Dermis blood vessel endothelial cell (primary cell): Measurements from ENCODE around the gene FAM20A. TPM values are rescaled to one million over a fixed set of nuclear protein-coding genes. Genes with fewer than 3 reads are reported as not detected.

Experiments
- DNase-seq: peaks from one replicate; pipeline ENCODE4 v3.0.0; 2010
- total RNA-seq: library from RNA; depleted of rRNA; stranded (reverse); fragments of >200 nt; gene quantifications from 2 replicates; pipeline ENCODE4 v1.2.3, GENCODE V29; 2014

Gene FAM20A
- total RNA-seq: not detected in 2 replicates

DNA sequence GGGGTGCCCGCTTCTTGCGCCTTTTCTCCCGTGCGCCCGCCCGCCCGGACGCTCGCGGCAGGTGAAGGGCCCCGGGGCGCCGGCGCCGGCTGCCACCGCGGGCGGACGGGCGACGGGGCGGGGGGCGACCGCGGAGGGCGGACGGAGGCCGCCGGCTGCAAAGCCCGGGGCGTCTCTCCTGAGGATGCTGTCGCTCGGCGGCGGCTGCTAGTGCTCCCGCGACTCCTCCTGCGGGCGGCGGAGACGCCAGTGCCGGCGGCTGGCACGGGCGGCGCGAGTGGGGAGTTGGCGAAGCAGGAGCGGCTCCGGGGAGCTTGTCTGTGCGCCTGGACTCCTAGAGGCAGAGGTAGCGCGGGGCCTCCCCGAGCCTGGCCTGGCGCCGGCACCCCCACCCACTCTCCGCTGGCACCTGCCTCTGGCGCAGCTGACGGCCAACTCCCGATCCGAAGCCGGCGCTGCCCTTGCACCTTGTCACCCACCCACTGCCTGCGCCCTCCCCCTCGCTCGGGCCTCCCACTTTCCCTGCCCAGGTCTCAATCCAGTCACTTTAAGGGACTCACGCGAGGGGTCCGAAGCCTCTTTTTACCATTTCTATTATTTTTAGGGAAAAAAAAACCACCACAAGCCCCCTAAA is at the start of gene FAM20A:
FAM20A (minus strand) TSS at position 437 of the 634 bp plus-strand sequence. CDS start 701 bp downstream, outside the sequence.
- peak; percentile 8 for DNase-seq

GRCh38 chr17:68649324-68649723 is 48.2 kb upstream of the FAM20A start:
- no peak for DNase-seq

- no peak for DNase-seq
These were observed 45.7 kb upstream of the FAM20A start for GRCh38 chr17:68646626-68647526.

- DNase-seq: no peak
These were observed 40.9 kb upstream of the FAM20A start for GRCh38 chr17:68642118-68642412.

DNA sequence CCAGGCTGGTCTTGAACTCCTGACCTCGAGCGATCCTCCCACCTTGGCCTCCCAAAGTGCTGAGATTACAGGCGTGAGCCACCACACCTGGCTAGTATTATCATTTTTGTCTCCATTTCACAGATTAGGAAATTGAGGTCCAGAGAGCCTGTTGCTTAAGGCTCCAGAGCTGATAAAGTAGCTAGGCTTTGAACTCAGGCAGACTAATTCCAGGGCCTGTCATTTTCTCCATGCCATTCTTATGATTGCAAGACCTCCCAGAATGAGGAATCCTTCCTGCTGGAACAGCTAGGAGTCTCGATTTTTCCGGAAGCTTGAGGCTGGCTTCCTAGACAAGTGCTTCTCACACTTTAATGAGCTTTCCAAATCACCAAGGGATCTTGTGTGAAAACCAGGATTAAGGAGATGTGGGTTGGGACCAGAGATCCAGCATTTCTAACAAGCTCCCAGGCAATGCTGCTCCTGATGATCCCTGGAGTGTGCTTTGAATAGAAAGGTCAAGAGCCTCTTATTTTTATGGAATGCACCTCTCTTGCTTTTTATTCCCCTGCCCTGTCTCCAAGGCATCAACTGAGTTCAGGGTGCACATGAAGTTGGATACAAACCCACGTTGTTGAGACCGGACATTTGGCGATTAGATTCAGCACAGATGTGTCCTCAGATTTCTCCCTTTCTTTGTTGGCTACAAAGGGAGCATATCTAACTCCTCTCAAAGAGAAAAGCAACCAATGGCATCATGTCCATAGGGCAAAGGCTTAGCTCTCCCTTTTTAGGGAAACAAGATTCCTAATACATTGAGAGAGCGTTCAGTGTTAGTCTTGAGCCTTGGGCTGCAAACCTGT is 40.3 kb upstream of the FAM20A start:
- DNase-seq: no peak

DNA sequence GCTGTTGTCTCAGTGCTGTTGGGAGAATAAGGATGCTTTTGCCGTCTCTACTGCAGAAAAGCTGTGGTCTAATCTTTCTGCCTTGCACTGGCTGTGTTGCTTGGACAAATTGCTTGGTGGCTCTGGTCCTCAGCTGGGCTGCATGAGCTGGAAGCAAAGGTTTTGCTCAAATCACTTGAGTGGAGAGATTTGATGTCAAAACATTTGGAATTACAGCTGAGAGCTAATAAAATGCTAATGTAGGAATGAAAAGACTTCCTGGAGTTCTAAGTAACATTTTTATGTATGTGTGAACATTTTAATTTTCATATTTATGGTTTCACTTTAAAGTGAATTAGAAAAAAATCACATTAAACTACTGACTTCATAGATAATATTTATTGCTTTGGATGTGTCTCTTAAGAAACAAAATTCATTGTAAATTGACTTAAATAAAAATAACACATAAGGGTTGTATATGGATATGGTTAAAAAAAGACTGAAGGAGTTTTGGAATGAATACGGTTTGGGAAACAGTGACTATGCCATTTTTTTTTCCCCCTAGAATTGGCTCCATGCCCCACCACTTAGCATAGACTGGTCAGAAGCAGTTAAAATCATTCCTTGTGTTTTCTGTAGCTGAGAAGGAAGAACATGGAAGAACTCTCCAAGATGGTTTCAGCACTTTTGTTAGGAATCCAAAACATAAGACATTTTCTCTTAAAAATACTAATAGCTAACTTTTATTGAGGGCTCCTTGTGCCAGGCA is 39.2 kb upstream of the FAM20A start:
- no peak for DNase-seq

DNA sequence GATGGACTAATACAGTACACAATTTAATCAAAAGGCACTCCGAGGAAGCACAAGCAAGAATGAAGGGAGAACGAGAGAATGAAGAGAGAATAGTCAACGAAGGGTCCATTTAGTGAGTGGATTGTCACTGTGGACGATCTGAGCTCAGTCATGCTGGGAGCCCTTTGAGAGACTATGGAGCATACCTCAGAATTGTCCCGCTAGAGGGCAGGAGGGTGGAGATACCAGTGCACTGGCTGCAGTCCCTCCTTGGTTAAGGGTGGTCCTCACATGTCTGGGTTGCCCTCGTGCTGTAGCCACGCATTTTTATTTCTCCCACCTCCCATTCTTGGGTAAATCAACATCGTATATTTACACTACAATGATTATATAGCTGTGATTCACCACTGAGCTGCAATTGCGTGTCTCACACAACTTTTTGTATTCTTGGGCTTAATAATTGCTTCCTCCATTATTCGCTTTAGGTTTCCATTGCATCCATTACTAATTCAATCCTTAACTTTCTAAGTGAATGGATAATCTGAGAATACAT is 33.2 kb upstream of the FAM20A start:
- no peak for DNase-seq

GRCh38 chr17:68628576-68628957 is 27.4 kb upstream of the FAM20A start:
- no peak for DNase-seq

- no peak for DNase-seq
These were observed 26.9 kb upstream of the FAM20A start for GRCh38 chr17:68627956-68628575.

GRCh38 chr17:68624381-68624780 is 23.2 kb upstream of the FAM20A start:
- DNase-seq: no peak

DNA sequence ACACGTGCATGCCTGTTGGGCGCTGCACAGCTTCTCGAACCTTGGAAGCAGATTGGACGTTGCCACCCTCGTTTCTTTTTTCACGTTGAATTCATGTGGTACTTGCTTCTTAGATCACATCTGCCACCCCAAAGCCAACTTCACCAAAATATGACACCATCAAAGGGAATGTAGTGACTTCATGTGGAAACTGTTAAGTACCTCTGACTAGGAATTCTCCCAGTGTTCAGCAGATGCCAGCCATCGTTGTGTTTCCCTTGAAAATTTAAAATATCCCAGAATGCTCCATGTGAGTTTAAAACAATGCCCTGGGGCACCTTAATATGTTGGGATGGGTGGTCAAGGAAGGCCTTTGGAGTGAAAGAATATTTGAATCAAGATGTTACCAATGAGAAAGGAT is 22.6 kb upstream of the FAM20A start:
- no peak for DNase-seq

- no peak for DNase-seq
These were observed 21.3 kb upstream of the FAM20A start for GRCh38 chr17:68622423-68622822.

DNA sequence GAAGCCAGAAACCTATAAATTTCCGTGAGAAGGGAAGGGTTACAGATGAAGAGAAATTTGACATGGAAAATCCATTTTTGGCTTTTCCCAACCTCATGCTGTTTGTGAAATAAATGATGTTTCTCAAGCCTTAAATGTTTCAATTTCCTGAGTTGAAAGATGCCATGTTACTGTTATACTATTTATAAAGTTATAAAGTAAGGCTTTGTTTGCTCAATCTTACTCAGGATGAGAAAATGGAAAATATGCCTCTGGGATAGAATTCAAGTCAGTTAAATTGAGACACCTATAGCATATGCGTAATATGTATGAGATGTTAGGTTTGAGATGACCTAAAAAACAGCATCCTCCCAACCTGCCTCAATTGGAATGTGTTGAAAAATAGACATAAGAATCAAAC is 19.9 kb upstream of the FAM20A start:
- DNase-seq: no peak

DNA sequence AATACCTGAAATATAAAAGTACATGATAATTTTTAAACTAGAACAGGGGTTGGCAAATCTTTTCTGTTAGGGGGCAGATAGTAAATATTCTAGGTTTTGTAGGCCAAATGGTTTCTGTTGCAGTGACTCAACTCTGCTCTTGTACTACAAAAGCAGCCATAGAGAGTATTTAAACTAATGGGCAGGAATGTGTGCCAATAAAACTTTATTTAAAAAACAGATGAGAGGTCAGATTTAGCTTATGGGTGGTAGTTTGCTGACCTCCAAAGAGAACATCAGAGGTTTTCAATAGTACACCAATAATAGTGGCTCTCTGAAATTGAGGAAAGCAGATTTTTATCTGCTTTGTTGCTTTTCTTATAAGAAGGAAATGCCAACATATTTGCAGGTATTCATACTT is 15.2 kb upstream of the FAM20A start:
- no peak for DNase-seq

- DNase-seq: no peak
These were observed 13.6 kb upstream of the FAM20A start for GRCh38 chr17:68614718-68615117.

DNA sequence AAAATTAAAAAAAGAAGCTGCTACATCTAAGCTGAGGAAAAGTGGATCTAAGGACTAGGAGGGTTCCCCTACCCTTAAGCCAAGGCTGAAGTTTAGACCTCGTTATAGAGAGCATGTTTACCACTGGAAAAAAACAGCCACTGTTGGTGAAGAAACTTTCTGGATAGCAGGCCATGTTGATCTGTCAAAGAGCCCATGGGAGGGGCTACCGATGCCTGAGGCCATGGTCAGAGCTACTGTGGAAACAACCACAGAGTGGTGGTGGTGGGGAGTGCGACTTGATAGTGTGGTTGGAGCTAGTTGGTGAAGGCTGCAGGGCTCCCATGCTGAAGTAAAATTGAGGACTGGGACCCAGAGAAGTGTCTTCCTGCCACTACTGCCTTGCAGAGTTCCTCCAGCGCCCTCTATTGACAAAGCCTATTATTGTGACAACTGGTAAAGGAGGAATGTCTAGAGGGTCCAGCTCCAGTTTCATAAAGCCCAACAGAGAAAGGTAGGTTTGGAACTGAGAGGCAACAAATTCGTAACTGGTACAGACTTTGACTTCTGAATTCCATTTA is 12.7 kb upstream of the FAM20A start:
- DNase-seq: peak; percentile 60

DNA sequence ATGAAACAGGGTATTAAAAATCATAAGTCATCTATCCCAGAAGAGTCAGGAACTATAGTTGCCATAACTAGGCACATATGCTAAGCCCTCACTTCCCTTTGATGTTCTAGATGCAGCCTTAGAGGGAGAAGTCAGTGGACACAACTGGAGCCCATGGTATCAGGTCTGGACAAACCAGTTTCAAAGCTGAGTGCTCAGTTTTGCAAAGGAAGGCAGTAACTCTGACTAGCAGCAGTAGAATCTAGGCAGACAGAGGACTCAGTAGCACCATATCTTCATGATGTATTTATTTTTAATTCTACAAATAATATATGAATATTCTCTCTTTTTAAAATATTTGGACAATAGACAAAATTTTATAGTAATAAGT is 11.7 kb upstream of the FAM20A start:
- DNase-seq: no peak

DNA sequence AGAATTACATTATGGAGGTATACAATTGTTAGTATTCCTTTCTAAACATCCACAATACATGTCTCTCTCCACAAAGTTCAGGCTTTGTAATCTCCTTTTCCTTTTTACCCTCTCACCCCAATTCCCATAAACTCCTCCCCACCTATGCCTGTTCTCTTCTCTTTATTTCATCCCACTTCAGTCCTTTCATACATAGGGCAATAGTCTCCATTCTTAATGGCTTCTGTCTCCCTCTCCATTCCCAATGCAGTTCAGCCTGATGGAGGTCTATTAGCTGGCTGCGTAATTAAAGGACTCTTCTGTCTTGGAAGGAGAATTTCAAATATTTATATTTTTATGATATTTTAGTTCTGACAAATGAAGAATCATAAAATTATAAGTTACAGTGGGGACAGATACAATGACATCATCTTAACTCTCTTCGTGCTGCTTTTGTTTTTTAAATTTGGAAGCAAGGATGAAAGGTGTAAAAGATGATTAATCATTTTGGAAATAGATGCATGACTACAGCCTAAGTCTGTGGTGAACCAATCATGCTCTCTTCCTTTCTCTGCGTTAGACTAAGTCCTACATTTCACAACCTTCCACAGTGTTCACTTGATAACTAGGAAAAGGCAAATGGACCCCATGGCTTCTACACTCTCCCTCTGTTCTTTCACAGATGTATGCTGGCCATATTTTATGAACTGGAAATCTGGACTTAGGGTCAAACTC is 11.2 kb upstream of the FAM20A start:
- no peak for DNase-seq

DNA sequence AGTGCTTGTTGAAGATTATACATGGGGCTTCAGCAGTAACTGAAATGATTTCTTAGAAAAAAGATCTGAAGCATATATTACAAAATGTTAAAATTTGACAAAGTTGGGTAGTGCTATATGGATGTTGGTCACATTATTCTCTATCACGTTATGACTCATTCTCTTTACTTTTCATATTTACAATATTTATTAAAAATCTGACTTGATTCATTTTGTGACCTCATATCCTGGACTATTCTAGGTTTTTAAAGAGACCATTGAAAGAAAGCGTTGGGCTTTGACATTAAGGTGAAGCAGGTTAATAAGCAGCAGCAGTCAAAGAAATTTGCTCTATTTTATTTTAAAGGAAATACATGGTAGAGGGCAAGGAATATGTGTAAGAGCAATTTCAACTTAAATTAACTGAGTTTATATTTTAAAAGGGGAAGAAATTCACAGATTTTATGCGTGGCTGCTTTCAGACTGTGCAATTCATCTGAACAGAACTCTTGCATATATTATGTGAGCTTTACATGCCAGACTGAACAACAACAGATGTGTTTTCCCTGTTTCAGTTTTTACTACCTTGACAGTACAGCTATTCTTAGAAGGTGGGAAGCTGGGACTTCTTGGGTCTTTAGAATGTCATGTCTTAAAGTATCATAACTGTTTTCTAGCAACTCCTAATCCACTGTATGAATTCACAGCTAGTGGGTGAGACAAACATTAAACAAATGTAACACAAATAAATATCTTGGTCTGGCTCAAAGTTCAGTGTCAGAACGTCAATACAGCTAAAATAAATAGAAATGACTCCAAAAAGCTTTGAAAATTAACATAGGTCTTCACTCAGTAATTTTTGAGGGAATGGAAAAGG is 10.4 kb upstream of the FAM20A start:
- no peak for DNase-seq

DNA sequence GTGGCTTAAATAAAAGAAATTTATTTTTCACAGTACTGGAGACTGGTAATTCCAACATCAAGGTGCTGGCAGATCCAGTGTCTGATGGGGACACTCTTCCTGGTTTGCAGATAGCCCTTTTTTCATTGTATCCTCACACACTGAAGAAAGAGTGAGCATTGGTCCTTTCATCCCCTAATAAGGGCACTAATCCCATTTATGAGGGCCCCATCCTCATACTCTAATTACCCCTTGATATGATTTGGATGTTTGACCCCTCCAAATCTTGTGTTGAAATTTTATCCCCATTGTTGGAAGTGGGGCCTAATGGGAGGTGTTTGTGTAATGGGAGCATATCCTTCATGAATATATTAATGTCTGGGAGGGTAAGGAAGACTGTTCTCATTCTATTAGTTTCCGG is 9.4 kb upstream of the FAM20A start:
- DNase-seq: no peak
